K562 (cell line): ENCODE data around the gene E2F3. TPM values are rescaled to one million over a fixed set of nuclear protein-coding genes. Genes with fewer than 3 reads are reported as not detected.
A peak's percentile ranks its signal among the peaks of the same experiment; 100 is the strongest.

Source experiments
- CHD7 ChIP-seq: fragments of 200-600 bp; sonication (generic); IDR thresholded peaks from one replicate; pipeline ENCODE4 v1.6.1; 2012; ENCODE audit warnings: mild to moderate bottlenecking, low read depth, low read length, inconsistent platforms
- CREM ChIP-seq: IDR thresholded peaks from 2 replicates; pipeline ENCODE4 v1.6.1; 2014; ENCODE audit warnings: antibody characterized with exemption, low read depth
- MEF2A ChIP-seq: IDR thresholded peaks from 2 replicates; pipeline ENCODE4 v1.6.1; 2011; ENCODE audit warnings: low read depth, mild to moderate bottlenecking, low read length, moderate library complexity; ENCODE audit not compliant: control insufficient read depth
- NFE2 ChIP-seq: IDR thresholded peaks from 2 replicates; pipeline ENCODE4 v1.6.1; 2014; ENCODE audit warnings: antibody characterized with exemption, low read depth
- PHB ChIP-seq: fragments of 250-450 bp; sonication (Bioruptor Pico); IDR thresholded peaks from 2 replicates; pipeline ENCODE4 v1.5.0; 2021
- PRDM10 ChIP-seq: fragments of 450-650 bp; IDR thresholded peaks from 2 replicates; pipeline ENCODE4 v1.6.1; 2018; ENCODE audit not compliant: partially characterized antibody
- RUNX1 ChIP-seq: sonication (generic); IDR thresholded peaks from 2 replicates; pipeline ENCODE4 v1.6.1; 2016; ENCODE audit warnings: antibody characterized with exemption, low read depth
- ZNF551 ChIP-seq: fragments of 250-450 bp; sonication (Bioruptor Pico); IDR thresholded peaks from 2 replicates; pipeline ENCODE4 v1.5.0; 2021; ENCODE audit warnings: mild to moderate bottlenecking, moderate library complexity
- polyA plus RNA-seq, 8 experiments: library from polyadenylated mRNA; depleted of rRNA in 4 of 8; stranded (reverse) in 5 of 8; unstranded in 3 of 8; fragments of >200 nt; fragmentation: Nextera tagmentation in 2 of 8; fragmentation: Illumina TruSeq in 1 of 8; extraction: Ambion mirVana in 2 of 8; extraction: Trizol in 1 of 8; gene quantifications; 2 replicates each; pipeline versions ENCODE4 v1.2.1 to v1.2.3, GENCODE V29; 2011 to 2014; ENCODE audit warnings: inconsistent platforms in 1 of 8, missing spikeins in 1 of 8
- total RNA-seq, 7 experiments: library from RNA; depleted of rRNA in 6 of 7; stranded (reverse); fragments of >200 nt in 6 of 7; fragmentation: Illumina TruSeq in 2 of 7; extraction: Trizol in 2 of 7; gene quantifications; 2 replicates each; pipeline versions ENCODE4 v1.2.1 to v1.2.3, GENCODE V29; 2011 to 2021; ENCODE audit warnings: low replicate concordance in 1 of 7

The E2F3 gene
- total and polyA plus RNA-seq, 9 of the 15 experiments (the other 6 are each of a cell fraction or from before 2014, with no cell fraction given): 11.1 to 44.7 (median 27.2) TPM

GRCh38 chr6:20444786-20445271 is 43.1 kb downstream of the E2F3 start (continued):
- TF ChIP-seq CHD7 (peak; percentile 55), PHB (no peak), CREM (peak; percentile 32; the same call in 1 of the 2 replicates), MEF2A (peak; percentile 61; the same call in 1 of the 2 replicates), PRDM10 (peak; percentile 80), ZNF551 (CRISPR knock-in tag) (no peak), NFE2 (peak; percentile 77), RUNX1 (no peak)
